ENCODE results near the gene ARFIP2.

The ARFIP2 gene

GRCh38 chr11:6468712-6469495 is 12.2 kb downstream of the ARFIP2 start:
- no peak overlapping the region for H3K4me3 ChIP-seq (ENCODE audit: control insufficient read depth, low read depth, low read length)
- no peak for TF ChIP-seq CTCF (conservative IDR thresholded peaks at IDR 0.05; ENCODE audit: control insufficient read depth, insufficient read depth, low read depth, low read length)
- DNase-seq (ENCODE audit: low read depth), result peak; percentile 62

- no peak overlapping the region for H3K4me3 ChIP-seq (ENCODE audit: control insufficient read depth, low read depth, low read length)
- no peak for DNase-seq (ENCODE audit: low read depth)
- no peak for TF ChIP-seq CTCF (conservative IDR thresholded peaks at IDR 0.05; ENCODE audit: control insufficient read depth, insufficient read depth, low read depth, low read length)
These were observed 22.1 kb downstream of the ARFIP2 start for GRCh38 chr11:6459099-6459450.

GRCh38 chr11:6458352-6459098 is 22.6 kb downstream of the ARFIP2 start:
- TF ChIP-seq CTCF (conservative IDR thresholded peaks at IDR 0.05; ENCODE audit: control insufficient read depth, insufficient read depth, low read depth, low read length), result no peak
- no peak overlapping the region for H3K4me3 ChIP-seq (ENCODE audit: control insufficient read depth, low read depth, low read length)
- no peak for DNase-seq (ENCODE audit: low read depth)

GRCh38 chr11:6457581-6458320 is 23.4 kb downstream of the ARFIP2 start:
- no peak for TF ChIP-seq CTCF (conservative IDR thresholded peaks at IDR 0.05; ENCODE audit: control insufficient read depth, insufficient read depth, low read depth, low read length)
- no peak for DNase-seq (ENCODE audit: low read depth)
- no peak overlapping the region for H3K4me3 ChIP-seq (ENCODE audit: control insufficient read depth, low read depth, low read length)

- no peak for TF ChIP-seq CTCF (conservative IDR thresholded peaks at IDR 0.05; ENCODE audit: control insufficient read depth, insufficient read depth, low read depth, low read length)
- DNase-seq (ENCODE audit: low read depth), result no peak
These were observed 24.6 kb downstream of the ARFIP2 start for GRCh38 chr11:6456361-6457073.

GRCh38 chr11:6455070-6455469 is 26.1 kb downstream of the ARFIP2 start:
- no peak for TF ChIP-seq CTCF (conservative IDR thresholded peaks at IDR 0.05; ENCODE audit: control insufficient read depth, insufficient read depth, low read depth, low read length)
- DNase-seq (ENCODE audit: low read depth), result no peak
- H3K4me3 ChIP-seq (ENCODE audit: control insufficient read depth, low read depth, low read length), result no peak overlapping the region

More at GRCh38 chr11:6456361-6457073, 24.6 kb downstream of the ARFIP2 start:
- no peak overlapping the region for H3K4me3 ChIP-seq (ENCODE audit: control insufficient read depth, low read depth, low read length)
